ENCODE data around the gene KLHL18. TPM values are rescaled to one million over a fixed set of nuclear protein-coding genes. Genes with fewer than 3 reads are reported as not detected.

Gene KLHL18
- total RNA-seq, 1 donor: 22.9 TPM

DNA sequence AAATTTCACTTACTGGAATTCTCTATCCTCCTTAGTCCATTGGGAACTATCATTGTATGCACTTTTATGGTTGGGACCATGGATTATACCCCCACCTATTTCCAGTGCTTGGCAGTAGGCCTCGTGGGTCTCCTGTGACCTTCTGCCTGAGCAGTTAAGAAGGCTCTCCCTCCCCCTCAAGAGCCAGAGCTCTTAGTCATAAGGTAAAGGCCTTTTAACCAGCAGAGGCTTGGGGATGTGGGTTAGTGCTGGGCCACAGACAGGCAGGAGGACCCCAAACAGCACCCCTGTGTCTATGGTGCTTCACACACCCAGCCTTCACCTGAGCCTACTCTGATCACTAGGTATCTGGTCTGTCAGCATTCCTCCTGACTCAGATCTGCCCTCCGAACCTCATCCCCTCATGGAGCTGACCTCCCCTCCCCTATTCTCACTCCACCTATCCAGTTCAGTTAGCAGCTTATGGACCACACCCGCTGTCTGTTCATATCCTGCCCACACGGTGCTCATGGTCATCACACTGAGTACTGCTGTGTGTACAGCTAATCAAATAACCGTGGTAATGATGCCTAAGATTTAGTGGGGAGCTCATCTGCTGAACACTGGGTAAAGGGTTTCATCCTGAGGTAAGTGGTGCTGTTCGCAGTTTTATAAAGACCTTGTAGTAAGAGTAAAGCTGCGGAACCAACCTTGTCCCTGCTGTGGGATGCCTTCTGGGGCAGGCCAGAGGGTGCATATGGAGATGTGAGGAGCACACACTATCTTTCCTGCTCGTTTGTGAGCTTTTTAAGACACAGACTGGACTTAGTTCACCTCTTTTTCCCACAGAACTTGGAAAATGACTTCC, 40.9 kb downstream of the KLHL18 start:
- H3K4me3 ChIP-seq (ENCODE audit: low read depth, low read length): no peak overlapping the region
- peak; percentile 18 for DNase-seq (ENCODE audit: low read depth)
- TF ChIP-seq, protein P1, sequence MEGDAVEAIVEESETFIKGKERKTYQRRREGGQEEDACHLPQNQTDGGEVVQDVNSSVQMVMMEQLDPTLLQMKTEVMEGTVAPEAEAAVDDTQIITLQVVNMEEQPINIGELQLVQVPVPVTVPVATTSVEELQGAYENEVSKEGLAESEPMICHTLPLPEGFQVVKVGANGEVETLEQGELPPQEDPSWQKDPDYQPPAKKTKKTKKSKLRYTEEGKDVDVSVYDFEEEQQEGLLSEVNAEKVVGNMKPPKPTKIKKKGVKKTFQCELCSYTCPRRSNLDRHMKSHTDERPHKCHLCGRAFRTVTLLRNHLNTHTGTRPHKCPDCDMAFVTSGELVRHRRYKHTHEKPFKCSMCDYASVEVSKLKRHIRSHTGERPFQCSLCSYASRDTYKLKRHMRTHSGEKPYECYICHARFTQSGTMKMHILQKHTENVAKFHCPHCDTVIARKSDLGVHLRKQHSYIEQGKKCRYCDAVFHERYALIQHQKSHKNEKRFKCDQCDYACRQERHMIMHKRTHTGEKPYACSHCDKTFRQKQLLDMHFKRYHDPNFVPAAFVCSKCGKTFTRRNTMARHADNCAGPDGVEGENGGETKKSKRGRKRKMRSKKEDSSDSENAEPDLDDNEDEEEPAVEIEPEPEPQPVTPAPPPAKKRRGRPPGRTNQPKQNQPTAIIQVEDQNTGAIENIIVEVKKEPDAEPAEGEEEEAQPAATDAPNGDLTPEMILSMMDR (IDR thresholded peaks at IDR 0.05; ENCODE audit: insufficient read depth, low read depth, low read length): no peak

DNA sequence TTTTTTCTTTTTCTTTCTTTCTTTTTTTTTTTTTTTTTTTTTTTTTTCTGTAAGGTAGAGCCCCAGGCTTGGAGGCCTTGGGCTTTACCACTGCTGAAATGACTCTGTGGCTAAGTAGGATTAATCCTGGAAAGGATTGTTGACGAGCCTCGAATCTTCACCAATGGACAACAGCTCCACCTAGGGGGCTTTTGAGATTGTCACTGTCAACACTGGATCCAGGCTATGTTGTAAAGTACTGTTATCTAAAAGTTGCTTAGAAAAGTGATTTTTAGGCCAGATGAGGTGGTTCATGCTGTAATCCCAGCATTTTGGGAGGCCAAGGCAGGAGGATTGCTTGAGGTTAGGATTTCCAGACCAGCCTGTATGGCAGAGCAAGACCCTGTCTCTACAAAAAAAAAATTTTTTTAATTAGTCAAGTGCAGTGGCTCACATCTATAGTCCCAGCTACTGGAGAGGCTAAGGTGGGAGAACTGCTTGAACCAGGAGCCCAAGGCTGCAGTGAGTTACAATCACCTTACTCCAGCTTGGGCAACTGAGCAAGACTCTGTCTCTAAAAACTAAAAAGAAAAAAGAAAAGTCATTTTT, 41.6 kb downstream of the KLHL18 start:
- TF ChIP-seq, protein P1 (IDR thresholded peaks at IDR 0.05; ENCODE audit: insufficient read depth, low read depth, low read length): peak; percentile 79
- DNase-seq (ENCODE audit: low read depth): peak; percentile 88
- H3K4me3 ChIP-seq (ENCODE audit: low read depth, low read length): no peak overlapping the region

DNA sequence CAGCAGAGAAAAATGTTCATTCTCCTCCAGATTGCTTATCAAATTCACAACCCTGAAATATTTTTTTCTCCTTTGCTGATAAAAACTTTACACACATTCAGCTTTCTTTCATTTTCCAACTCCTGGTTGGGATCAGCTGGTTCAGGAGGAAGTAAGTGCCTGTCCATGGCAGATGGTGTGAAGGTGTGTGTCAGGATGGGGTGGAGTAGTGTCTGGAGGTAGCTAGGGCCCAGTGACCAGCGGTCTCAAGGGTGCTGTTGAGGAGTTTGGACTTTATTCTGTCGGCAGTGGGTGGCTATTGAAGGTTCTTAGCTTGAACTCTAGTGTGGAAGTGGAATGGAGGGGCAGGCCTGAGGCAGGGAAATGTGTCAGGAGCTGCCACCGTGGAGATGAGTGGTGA, 51.2 kb downstream of the KLHL18 start:
- DNase-seq (ENCODE audit: low read depth): no peak
- no peak overlapping the region for H3K4me3 ChIP-seq (ENCODE audit: low read depth, low read length)
- TF ChIP-seq, protein P1 (IDR thresholded peaks at IDR 0.05; ENCODE audit: insufficient read depth, low read depth, low read length): no peak

DNA sequence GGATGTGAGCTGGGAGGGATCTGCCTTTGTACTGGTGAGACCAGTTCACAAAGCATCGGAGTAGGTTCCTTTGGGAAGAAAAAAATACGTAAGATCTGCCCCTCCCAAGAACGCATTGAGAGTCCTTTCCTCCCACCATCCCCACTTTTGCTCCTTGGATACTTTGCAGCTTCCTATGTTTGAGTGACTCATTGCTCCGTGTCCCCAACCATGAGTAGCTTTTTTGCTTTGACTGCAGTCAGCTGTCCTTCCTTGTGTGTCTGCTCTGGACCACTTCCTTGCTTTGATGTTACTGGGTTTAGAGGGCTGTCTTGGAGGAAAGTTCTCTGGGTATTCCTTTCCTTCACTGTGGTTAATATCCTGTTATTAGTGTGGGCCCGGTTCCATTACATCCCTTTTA, 54.9 kb downstream of the KLHL18 start:
- H3K4me3 ChIP-seq (ENCODE audit: low read depth, low read length): no peak overlapping the region
- no peak for DNase-seq (ENCODE audit: low read depth)
- TF ChIP-seq, protein P1 (IDR thresholded peaks at IDR 0.05; ENCODE audit: insufficient read depth, low read depth, low read length): no peak

DNA sequence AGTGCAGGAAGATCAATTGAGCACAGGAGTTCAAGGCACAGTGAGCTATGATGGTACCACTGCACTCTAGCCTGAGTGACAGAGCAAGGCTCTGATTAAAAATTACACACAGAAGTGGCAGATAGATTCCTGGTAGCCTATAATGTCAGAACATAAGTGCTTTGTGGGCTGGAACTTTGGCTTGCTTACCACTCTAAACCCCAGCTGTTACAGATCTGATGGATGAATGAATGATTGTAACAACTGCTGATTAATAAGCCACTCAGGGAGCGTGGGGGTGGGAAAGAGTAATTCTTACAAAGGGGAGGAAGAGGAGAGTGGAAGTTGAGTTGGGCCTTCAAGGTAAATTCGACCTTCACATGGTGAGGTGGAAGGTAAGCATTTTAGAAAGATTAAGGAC, 57.2 kb downstream of the KLHL18 start:
- no peak overlapping the region for H3K4me3 ChIP-seq (ENCODE audit: low read depth, low read length)
- DNase-seq (ENCODE audit: low read depth): no peak

DNA sequence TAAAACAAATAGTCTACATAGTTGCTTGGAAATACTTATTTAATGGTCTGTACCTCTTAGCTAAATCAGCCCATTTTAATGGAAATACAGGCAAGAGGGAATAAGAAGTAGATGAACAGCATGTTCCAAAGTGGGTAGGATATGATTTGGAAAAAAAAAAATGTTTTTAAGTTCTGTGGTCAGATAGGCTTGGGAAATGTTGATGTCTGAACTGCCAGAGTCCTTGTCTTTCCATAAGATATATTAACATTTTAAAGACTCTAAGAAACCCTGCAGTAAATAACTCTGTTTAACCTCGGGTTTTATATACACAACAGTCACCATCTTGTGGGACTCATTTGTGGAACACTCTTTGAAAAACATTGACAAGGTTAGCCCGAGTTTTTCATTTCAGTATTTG, 58.1 kb downstream of the KLHL18 start:
- TF ChIP-seq, protein P1 (IDR thresholded peaks at IDR 0.05; ENCODE audit: insufficient read depth, low read depth, low read length): no peak
- no peak overlapping the region for H3K4me3 ChIP-seq (ENCODE audit: low read depth, low read length)
- peak; percentile 58 for DNase-seq (ENCODE audit: low read depth)

More for the DNA sequence above, 57.2 kb downstream of the KLHL18 start:
- TF ChIP-seq, protein P1 (IDR thresholded peaks at IDR 0.05; ENCODE audit: insufficient read depth, low read depth, low read length): no peak

Data from fibroblast of villous mesenchyme (primary cell).